NB4 (cell line): ENCODE data around the gene ALPP.

ENCODE experiments used
- DNase-seq: peaks from one replicate; pipeline ENCODE4 v3.0.0; 2010; ENCODE audit warnings: low read depth
- H3K4me3 ChIP-seq: one replicate; pipeline ENCODE4 v1.5.1; 2011; ENCODE audit warnings: mild to moderate bottlenecking, low read depth, low read length, moderate library complexity
- MYC ChIP-seq: IDR thresholded peaks from 2 replicates; pipeline ENCODE4 v1.6.1; 2011; ENCODE audit warnings: low read depth, low read length
- POLR2A ChIP-seq: IDR thresholded peaks from 2 replicates; pipeline ENCODE4 v1.6.1; 2011; ENCODE audit warnings: mild to moderate bottlenecking; ENCODE audit not compliant: insufficient read length; ENCODE audit errors: extremely low read depth
- TF ChIP-seq, protein P1 (sequence below): IDR thresholded peaks from 2 replicates; pipeline ENCODE4 v1.6.1; 2011; ENCODE audit warnings: low read depth, low read length
- TF ChIP-seq, protein P2 (sequence below): IDR thresholded peaks from one replicate; pipeline ENCODE4 v1.5.1; 2012; ENCODE audit warnings: low read depth, low read length

ALPP gene

DNA sequence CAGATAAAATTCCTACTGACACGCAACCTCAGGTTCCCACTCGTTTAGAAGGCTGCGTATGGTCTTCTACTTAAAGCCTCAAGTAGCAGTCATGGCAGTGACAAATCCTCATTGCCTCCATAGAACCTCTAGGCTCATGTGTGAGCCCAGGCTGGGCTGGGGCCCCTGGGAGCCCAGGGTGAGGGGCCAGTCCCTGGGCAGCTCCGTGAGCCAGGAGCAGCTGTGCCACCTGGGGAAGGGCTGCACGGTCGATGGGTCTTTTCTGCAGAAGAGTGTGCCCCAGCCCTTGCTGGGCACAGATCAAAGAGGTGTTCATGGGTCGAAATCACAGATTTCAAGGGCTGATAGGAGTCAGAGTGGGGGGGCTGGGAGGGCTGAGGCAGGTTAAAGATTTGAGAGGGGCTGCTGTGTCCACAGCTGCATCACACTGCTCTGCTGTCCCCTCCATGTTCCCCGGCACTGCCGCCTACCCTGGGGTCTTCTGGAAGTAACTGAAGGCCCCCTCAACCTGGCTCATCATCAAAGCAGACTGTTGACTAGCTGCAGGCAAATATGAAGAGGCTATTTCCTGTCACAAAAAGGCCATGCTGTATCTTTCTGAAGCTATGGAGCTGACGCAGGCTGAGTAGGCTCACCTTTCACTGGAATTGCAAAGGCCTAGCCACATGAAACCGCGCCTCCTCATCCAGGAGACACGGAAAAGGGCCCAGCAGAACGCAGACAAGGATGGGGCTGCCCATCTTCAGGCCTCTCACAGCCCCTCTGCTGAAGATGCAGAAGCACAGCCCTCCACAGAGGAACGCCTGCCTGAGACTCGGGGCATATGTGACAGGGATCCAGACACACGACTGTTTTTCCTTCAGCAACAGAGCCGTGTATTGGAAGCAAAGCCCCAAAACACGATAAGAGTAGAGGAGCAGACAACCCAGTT, 35.7 kb upstream of the ALPP start:
- TF ChIP-seq, protein P1, sequence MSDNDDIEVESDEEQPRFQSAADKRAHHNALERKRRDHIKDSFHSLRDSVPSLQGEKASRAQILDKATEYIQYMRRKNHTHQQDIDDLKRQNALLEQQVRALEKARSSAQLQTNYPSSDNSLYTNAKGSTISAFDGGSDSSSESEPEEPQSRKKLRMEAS: no peak
- TF ChIP-seq POLR2A: no peak
- no peak for TF ChIP-seq MYC
- TF ChIP-seq, protein P2, sequence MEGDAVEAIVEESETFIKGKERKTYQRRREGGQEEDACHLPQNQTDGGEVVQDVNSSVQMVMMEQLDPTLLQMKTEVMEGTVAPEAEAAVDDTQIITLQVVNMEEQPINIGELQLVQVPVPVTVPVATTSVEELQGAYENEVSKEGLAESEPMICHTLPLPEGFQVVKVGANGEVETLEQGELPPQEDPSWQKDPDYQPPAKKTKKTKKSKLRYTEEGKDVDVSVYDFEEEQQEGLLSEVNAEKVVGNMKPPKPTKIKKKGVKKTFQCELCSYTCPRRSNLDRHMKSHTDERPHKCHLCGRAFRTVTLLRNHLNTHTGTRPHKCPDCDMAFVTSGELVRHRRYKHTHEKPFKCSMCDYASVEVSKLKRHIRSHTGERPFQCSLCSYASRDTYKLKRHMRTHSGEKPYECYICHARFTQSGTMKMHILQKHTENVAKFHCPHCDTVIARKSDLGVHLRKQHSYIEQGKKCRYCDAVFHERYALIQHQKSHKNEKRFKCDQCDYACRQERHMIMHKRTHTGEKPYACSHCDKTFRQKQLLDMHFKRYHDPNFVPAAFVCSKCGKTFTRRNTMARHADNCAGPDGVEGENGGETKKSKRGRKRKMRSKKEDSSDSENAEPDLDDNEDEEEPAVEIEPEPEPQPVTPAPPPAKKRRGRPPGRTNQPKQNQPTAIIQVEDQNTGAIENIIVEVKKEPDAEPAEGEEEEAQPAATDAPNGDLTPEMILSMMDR: no peak
- DNase-seq: no peak
- no peak overlapping the region for H3K4me3 ChIP-seq

- TF ChIP-seq, protein P2: no peak
- TF ChIP-seq, protein P1: no peak
- TF ChIP-seq POLR2A (no peak), MYC (no peak)
- DNase-seq: no peak
- H3K4me3 ChIP-seq: no peak overlapping the region
These were observed 34.7 kb upstream of the ALPP start for GRCh38 chr2:232343821-232344220.

GRCh38 chr2:232345251-232345650, 33.3 kb upstream of the ALPP start:
- TF ChIP-seq, protein P1: no peak
- TF ChIP-seq POLR2A (no peak), MYC (no peak)
- TF ChIP-seq, protein P2: no peak
- H3K4me3 ChIP-seq: no peak overlapping the region
- DNase-seq: no peak

DNA sequence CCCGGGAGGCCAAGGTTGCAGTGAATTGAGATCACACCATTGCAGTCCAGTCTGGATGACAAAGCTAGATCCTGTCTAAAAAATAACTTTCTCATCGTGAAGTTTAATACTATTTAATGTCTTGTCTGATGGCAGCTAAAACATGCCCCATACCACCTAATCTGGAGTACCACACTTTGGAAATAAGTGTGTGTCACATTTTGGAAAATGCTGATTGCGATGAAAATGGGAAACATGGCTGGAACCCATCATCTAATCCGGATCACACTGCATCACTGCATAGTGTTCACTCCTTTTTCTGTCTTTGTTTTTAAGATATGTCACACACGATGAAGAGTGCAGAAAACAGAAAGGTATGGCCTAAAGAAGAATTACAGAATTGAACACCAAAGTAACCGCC, 31.2 kb upstream of the ALPP start:
- H3K4me3 ChIP-seq: no peak overlapping the region
- no peak for DNase-seq
- TF ChIP-seq, protein P1: no peak
- no peak for TF ChIP-seq MYC
- TF ChIP-seq POLR2A: no peak
- TF ChIP-seq, protein P2: no peak

- peak; percentile 35 for DNase-seq
- H3K4me3 ChIP-seq: no peak overlapping the region
- TF ChIP-seq MYC: no peak
- TF ChIP-seq, protein P1: peak; percentile 67
These were observed 29.6 kb upstream of the ALPP start for GRCh38 chr2:232348936-232349335.

GRCh38 chr2:232349546-232349945, 29.0 kb upstream of the ALPP start:
- no peak overlapping the region for H3K4me3 ChIP-seq
- TF ChIP-seq, protein P1: no peak
- TF ChIP-seq POLR2A (no peak), MYC (no peak)
- TF ChIP-seq, protein P2: no peak
- DNase-seq: no peak
